RWPE2 (cell line): ENCODE results near the gene PROZ.

Experiments
- ATAC-seq: fragments of 200-7000 bp; cut with Tn5 transposase; 3 replicates; pipeline ENCODE4 v1.9.1; 2021; ENCODE audit warnings: low read depth
- DNase-seq: peaks from one replicate; pipeline ENCODE4 v3.0.0-alpha.2; 2020; ENCODE audit warnings: low spot score
- H3K27ac ChIP-seq: fragments of 450-650 bp; 2 replicates; pipeline ENCODE4 v1.5.1; 2017; ENCODE audit warnings: mild to moderate bottlenecking; ENCODE audit not compliant: poor library complexity, severe bottlenecking
- H3K27me3 ChIP-seq: fragments of 250-450 bp; sonication (Bioruptor Pico); 2 replicates; pipeline ENCODE4 v1.5.1; 2021; ENCODE audit warnings: mild to moderate bottlenecking, moderate library complexity; ENCODE audit not compliant: insufficient read depth, poor library complexity, severe bottlenecking
- H3K36me3 ChIP-seq: fragments of 250-450 bp; sonication (Bioruptor Pico); 2 replicates; pipeline ENCODE4 v1.5.1; 2020; ENCODE audit warnings: low read depth, mild to moderate bottlenecking, moderate library complexity
- H3K4me1 ChIP-seq: fragments of 250-450 bp; sonication (Bioruptor Pico); 2 replicates; pipeline ENCODE4 v1.5.1; 2021; ENCODE audit warnings: mild to moderate bottlenecking, moderate library complexity; ENCODE audit not compliant: insufficient read depth, poor library complexity, severe bottlenecking
- H3K4me3 ChIP-seq: fragments of 250-450 bp; sonication (Bioruptor Pico); 2 replicates; pipeline ENCODE4 v1.5.1; 2021; ENCODE audit warnings: mild to moderate bottlenecking, moderate library complexity; ENCODE audit not compliant: severe bottlenecking
- H3K9me3 ChIP-seq: fragments of 250-450 bp; sonication (Bioruptor Pico); 2 replicates; pipeline ENCODE4 v1.5.1; 2021; ENCODE audit warnings: mild to moderate bottlenecking, moderate library complexity; ENCODE audit not compliant: severe bottlenecking
- CTCF ChIP-seq: fragments of 450-650 bp; IDR thresholded peaks from one replicate; pipeline ENCODE4 v1.5.1; 2017; ENCODE audit warnings: mild to moderate bottlenecking, moderate library complexity; ENCODE audit not compliant: poor library complexity, severe bottlenecking

Gene PROZ

GRCh38 chr13:113148407-113148806 lies 10.0 kb upstream of the PROZ start:
- Histone ChIP-seq H3K4me1 (no peaks in the 10 kb centered on the region), H3K27me3 (no peaks in the 10 kb centered on the region), H3K9me3 (no peaks in the 10 kb centered on the region), H3K4me3 (no peak overlapping the region), H3K36me3 (no peaks in the 10 kb centered on the region), H3K27ac (no peak overlapping the region)
- no peak for ATAC-seq
- DNase-seq: no peak
- no peak for TF ChIP-seq CTCF

GRCh38 chr13:113148940-113149503 lies 9.4 kb upstream of the PROZ start:
- ATAC-seq (no peak), DNase-seq (no peak)

GRCh38 chr13:113149711-113150549 lies 8.5 kb upstream of the PROZ start:
- Histone ChIP-seq H3K9me3 (no peaks in the 10 kb centered on the region), H3K27me3 (no peaks in the 10 kb centered on the region), H3K4me1 (no peaks in the 10 kb centered on the region), H3K4me3 (no peak overlapping the region), H3K36me3 (no peaks in the 10 kb centered on the region), H3K27ac (no peak overlapping the region)
- no peak for TF ChIP-seq CTCF
- DNase-seq (no peak), ATAC-seq (no peak)

More at GRCh38 chr13:113148940-113149503, 9.4 kb upstream of the PROZ start:
- H3K4me1 ChIP-seq: no peaks in the 10 kb centered on the region
- no peak overlapping the region for H3K4me3 ChIP-seq
- H3K27ac ChIP-seq: no peak overlapping the region
- no peak for TF ChIP-seq CTCF
- no peaks in the 10 kb centered on the region for H3K9me3 ChIP-seq
- no peaks in the 10 kb centered on the region for H3K36me3 ChIP-seq
- H3K27me3 ChIP-seq: no peaks in the 10 kb centered on the region

- TF ChIP-seq CTCF: no peak
- ATAC-seq (no peak), DNase-seq (no peak)
These were observed 7.7 kb upstream of the PROZ start for GRCh38 chr13:113150550-113151365.

More at GRCh38 chr13:113150550-113151365, 7.7 kb upstream of the PROZ start:
- H3K4me3 ChIP-seq: no peak overlapping the region
- no peaks in the 10 kb centered on the region for H3K9me3 ChIP-seq
- no peaks in the 10 kb centered on the region for H3K27me3 ChIP-seq
- no peaks in the 10 kb centered on the region for H3K4me1 ChIP-seq
- H3K36me3 ChIP-seq: no peaks in the 10 kb centered on the region
- H3K27ac ChIP-seq: no peak overlapping the region
